ENCODE measurements around the gene CBFB. TPM values are rescaled to one million over a fixed set of nuclear protein-coding genes. Genes with fewer than 3 reads are reported as not detected.

CBFB gene
- total and polyA plus RNA-seq, 9 of the 15 experiments (the other 6 are each of a cell fraction or from before 2014, with no cell fraction given): 22.0 to 112 (median 66.5) TPM

DNA sequence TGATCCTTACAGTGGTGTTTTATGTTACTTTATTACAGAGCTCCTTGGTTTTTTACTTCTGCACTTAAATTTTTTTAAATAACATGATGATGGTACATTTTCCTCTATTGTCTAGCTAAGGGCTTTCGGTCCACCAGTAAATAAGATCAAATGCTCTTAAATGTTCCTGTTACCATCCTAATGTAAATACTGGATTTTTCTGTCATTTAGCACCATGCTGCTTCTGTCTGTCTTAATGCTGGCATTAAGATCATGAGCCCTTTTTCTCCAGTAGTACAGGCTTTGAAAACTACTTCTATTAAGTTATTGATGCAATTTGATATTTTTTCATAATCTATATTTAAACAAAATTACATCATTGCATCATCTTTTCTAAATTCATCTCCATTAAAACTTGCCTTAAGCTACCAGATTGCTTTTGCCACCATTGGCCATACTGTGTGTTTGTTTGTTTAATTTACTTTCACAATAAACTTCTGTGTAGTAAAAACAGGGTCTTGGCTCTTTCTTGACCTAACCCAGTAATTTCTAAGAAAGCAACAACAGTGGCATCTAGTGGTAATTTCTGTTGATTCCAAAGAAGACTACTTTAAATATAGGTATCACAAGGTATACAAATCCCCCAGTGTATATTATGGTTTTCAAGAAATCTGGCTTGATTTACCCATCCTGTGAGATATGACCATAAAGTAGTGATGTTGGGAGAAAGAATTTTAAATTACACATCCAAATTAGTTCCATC lies 71.8 kb downstream of the CBFB start (continued):
- TF ChIP-seq, protein P1, sequence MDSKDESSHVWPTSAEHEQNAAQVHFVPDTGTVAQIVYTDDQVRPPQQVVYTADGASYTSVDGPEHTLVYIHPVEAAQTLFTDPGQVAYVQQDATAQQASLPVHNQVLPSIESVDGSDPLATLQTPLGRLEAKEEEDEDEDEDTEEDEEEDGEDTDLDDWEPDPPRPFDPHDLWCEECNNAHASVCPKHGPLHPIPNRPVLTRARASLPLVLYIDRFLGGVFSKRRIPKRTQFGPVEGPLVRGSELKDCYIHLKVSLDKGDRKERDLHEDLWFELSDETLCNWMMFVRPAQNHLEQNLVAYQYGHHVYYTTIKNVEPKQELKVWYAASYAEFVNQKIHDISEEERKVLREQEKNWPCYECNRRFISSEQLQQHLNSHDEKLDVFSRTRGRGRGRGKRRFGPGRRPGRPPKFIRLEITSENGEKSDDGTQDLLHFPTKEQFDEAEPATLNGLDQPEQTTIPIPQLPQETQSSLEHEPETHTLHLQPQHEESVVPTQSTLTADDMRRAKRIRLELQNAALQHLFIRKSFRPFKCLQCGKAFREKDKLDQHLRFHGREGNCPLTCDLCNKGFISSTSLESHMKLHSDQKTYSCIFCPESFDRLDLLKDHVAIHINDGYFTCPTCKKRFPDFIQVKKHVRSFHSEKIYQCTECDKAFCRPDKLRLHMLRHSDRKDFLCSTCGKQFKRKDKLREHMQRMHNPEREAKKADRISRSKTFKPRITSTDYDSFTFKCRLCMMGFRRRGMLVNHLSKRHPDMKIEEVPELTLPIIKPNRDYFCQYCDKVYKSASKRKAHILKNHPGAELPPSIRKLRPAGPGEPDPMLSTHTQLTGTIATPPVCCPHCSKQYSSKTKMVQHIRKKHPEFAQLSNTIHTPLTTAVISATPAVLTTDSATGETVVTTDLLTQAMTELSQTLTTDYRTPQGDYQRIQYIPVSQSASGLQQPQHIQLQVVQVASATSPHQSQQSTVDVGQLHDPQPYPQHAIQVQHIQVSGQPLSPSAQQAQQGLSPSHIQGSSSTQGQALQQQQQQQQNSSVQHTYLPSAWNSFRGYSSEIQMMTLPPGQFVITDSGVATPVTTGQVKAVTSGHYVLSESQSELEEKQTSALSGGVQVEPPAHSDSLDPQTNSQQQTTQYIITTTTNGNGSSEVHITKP (IDR thresholded peaks at IDR 0.05; ENCODE audit: partially characterized antibody): no peak
- TF ChIP-seq HMG20B (CRISPR knock-in tag; IDR thresholded peaks at IDR 0.05): no peak
- TF ChIP-seq FOXJ2 (tag; IDR thresholded peaks at IDR 0.05): no peak
- TF ChIP-seq TAF7 (tag; IDR thresholded peaks at IDR 0.05): no peak
- no peak for TF ChIP-seq CHCHD3 (CRISPR knock-in tag; IDR thresholded peaks at IDR 0.05)
- TF ChIP-seq TAF9B (IDR thresholded peaks at IDR 0.05; ENCODE audit: partially characterized antibody): no peak
- no peak for TF ChIP-seq ETV6 (IDR thresholded peaks at IDR 0.05; ENCODE audit: borderline replicate concordance in 1 of 2, low read depth in 2 of 2, low read length in 1 of 2)
- no peak for TF ChIP-seq ETV6 (CRISPR knock-in tag; IDR thresholded peaks at IDR 0.05; ENCODE audit: borderline replicate concordance)
- no peak for TF ChIP-seq DACH1 (IDR thresholded peaks at IDR 0.05; ENCODE audit: partially characterized antibody)
- no peak for TF ChIP-seq ESRRA (IDR thresholded peaks at IDR 0.05; ENCODE audit: borderline replicate concordance, low read depth)
- TF ChIP-seq FOSL1 (tag; conservative IDR thresholded peaks at IDR 0.05): no peak
- TF ChIP-seq, protein P2, sequence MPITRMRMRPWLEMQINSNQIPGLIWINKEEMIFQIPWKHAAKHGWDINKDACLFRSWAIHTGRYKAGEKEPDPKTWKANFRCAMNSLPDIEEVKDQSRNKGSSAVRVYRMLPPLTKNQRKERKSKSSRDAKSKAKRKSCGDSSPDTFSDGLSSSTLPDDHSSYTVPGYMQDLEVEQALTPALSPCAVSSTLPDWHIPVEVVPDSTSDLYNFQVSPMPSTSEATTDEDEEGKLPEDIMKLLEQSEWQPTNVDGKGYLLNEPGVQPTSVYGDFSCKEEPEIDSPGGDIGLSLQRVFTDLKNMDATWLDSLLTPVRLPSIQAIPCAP (CRISPR knock-in tag; IDR thresholded peaks at IDR 0.05; ENCODE audit: borderline replicate concordance): no peak
- no peak for TF ChIP-seq ZZZ3 (IDR thresholded peaks at IDR 0.05)
- TF ChIP-seq PTRF (tag; IDR thresholded peaks at IDR 0.05): no peak
- no peak for TF ChIP-seq MBD2 (IDR thresholded peaks at IDR 0.05; ENCODE audit: borderline replicate concordance, low read depth)
- peak; percentile 36; the same call in 1 of the 2 replicates for TF ChIP-seq SMC3 (conservative IDR thresholded peaks at IDR 0.05; ENCODE audit: insufficient read depth, low read depth, low read length)
- TF ChIP-seq U2AF1 (optimal IDR thresholded peaks at IDR 0.05; ENCODE audit: low read depth, low read length): no peak
- no peak for TF ChIP-seq SRSF7 (optimal IDR thresholded peaks at IDR 0.05; ENCODE audit: low read depth, low read length)
- TF ChIP-seq, protein P3, sequence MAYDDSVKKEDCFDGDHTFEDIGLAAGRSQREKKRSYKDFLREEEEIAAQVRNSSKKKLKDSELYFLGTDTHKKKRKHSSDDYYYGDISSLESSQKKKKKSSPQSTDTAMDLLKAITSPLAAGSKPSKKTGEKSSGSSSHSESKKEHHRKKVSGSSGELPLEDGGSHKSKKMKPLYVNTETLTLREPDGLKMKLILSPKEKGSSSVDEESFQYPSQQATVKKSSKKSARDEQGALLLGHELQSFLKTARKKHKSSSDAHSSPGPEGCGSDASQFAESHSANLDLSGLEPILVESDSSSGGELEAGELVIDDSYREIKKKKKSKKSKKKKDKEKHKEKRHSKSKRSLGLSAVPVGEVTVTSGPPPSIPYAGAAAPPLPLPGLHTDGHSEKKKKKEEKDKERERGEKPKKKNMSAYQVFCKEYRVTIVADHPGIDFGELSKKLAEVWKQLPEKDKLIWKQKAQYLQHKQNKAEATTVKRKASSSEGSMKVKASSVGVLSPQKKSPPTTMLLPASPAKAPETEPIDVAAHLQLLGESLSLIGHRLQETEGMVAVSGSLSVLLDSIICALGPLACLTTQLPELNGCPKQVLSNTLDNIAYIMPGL (CRISPR knock-in tag; IDR thresholded peaks at IDR 0.05): no peak
- TF ChIP-seq SIRT6 (IDR thresholded peaks at IDR 0.05; ENCODE audit: low read depth, low read length): no peak
- TF ChIP-seq SMARCB1 (IDR thresholded peaks at IDR 0.05; ENCODE audit: insufficient read length, low read depth): no peak
- TF ChIP-seq CHD2 (IDR thresholded peaks at IDR 0.05; ENCODE audit: low read depth, low read length): no peak
- TF ChIP-seq GTF2A2 (tag; IDR thresholded peaks at IDR 0.05): no peak
- no peak for TF ChIP-seq NFIC (IDR thresholded peaks at IDR 0.05)
- TF ChIP-seq ZNF165 (CRISPR knock-in tag; IDR thresholded peaks at IDR 0.05; ENCODE audit: borderline replicate concordance): no peak
